LHCN-M2 (cell line): Measurements from ENCODE around the gene SLC36A2. TPM values are rescaled to one million over a fixed set of nuclear protein-coding genes. Genes with fewer than 3 reads are reported as not detected.
"Not testable (repeated sequence)": the region's sequence is repeated elsewhere in the genome, so short reads cannot be mapped to it uniquely, and the experiment has no call there.

Experiments
- DNase-seq: peaks from one replicate; pipeline ENCODE4 v3.0.0-alpha.2; 2012; ENCODE audit warnings: low read depth
- polyA plus RNA-seq: library from polyadenylated mRNA; unstranded; fragments of >200 nt; gene quantifications from one replicate; pipeline ENCODE4 v1.2.1, GENCODE V29; 2012; ENCODE audit warnings: missing spikeins
- total RNA-seq: library from RNA; depleted of rRNA; stranded (reverse); fragments of >200 nt; gene quantifications from 2 replicates; pipeline ENCODE4 v1.2.3, GENCODE V29; 2014; rRNA removed

The SLC36A2 gene
- total RNA-seq = not detected in 2 replicates
- not detected for polyA plus RNA-seq

- DNase-seq = no peak
Observed at GRCh38 chr5:151347369-151347768, at the start of gene SLC36A2. Gene SLC36A2, minus strand, starts transcription at chr5:151347559. Its CDS starts 99 bp downstream, at chr5:151347460.

GRCh38 chr5:151388960-151389359 lies 41.6 kb upstream of the SLC36A2 start:
- no peak for DNase-seq

- DNase-seq = no peak
Observed at GRCh38 chr5:151384106-151384505, 36.7 kb upstream of the SLC36A2 start.

GRCh38 chr5:151383011-151383410 lies 35.7 kb upstream of the SLC36A2 start:
- DNase-seq = peak; percentile 73

DNA sequence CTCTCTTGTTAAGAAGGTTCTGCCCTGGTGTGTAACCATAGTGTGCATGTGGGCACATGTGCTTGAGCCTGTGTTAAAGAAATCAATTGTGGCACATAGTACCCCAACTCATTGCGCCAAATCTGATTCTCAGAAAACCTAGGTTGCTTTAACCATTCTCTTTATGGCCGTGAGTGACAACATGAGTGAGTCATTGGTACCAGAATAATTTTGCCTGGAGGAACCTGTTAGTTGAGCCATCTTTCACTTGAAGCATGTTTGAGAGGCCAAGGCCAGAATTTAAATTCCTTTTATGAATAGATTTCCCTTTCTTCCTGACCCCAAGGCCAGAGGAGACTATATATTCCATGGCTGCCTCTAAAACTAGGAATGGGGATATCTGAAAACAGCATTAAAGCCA lies 35.2 kb upstream of the SLC36A2 start:
- no peak for DNase-seq

DNA sequence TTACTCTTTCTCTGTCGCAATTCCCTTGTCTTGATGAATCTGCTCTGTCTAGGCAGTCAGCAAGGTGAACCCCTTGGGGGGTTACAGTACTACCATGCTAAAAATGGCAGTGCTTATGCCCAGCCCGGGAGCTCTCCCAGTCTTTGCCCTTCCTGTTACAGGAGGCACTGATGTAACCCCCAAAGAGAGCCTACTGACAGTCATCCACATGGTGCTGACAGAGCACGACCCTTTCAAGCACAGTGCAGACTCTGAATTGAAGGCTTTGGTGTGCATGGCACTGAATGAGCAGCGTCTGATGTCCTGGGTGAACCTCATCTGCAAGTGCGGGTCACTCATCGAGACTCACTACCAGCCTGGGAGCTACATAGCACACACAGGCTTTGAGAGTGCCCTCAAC lies 34.5 kb upstream of the SLC36A2 start:
- DNase-seq = no peak

GRCh38 chr5:151378616-151379015 lies 31.3 kb upstream of the SLC36A2 start:
- no peak for DNase-seq

DNA sequence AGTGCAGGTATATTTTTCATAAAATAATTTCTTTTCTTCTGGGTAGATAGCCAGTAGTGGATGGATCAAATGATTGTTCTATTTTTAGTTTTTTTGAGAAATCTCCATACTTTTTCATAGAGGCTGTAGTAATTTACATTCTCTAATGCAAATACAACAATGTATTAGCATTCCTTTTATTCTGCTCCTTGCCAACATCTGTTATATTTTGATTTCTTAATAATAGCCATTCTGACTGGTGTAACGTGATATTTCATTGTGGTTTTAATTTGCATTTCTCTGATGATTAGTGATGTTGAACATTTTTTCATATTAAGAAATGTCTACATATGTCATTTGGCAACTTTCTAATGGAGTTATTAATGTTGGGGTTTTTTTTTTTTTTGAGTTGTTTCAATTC lies 27.2 kb upstream of the SLC36A2 start:
- no peak for DNase-seq

DNA sequence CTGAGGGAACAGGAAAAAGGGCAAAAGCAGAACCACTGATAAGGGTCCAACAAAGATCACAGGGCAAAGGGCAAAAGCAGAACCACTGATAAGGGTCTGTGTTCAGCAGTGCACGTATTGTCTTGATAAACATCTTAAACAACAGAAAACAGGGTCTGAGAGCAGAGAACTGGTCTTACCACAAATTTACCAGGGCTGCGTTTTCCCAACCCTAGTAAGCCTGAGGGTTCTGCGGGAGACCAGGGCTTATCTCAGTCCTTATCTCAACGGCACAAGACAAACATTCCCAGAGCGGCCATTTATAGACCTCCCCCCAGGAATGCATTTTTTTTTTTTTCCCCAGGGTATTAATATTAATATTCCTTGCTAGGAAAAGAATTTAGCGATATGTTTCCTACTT lies 19.7 kb upstream of the SLC36A2 start:
- not testable (repeated sequence) for DNase-seq

DNA sequence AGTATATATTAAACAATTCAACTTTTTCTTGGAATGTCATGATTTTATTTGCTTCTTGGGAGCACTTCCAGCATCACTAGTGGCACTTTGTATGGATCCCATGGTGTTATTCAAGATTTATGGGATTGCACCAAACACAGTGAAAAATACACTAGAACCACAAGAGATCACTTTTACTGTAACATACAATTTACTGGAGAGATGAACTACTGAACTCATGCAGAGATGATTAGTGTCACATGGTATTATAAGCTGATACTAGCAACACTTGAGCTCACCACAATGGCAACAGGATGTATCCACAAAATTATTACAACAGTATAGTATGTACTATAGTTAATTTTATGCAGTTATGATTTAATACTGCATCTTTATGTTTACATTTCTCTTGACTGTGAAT lies 16.3 kb upstream of the SLC36A2 start:
- DNase-seq = no peak

GRCh38 chr5:151362970-151363369 lies 15.6 kb upstream of the SLC36A2 start:
- DNase-seq = no peak

- no peak for DNase-seq
Observed at GRCh38 chr5:151359391-151359790, 12.0 kb upstream of the SLC36A2 start.

GRCh38 chr5:151357792-151358191 lies 10.4 kb upstream of the SLC36A2 start:
- DNase-seq = peak; percentile 19

- DNase-seq = no peak
Observed at GRCh38 chr5:151357097-151357496, 9.7 kb upstream of the SLC36A2 start.

DNA sequence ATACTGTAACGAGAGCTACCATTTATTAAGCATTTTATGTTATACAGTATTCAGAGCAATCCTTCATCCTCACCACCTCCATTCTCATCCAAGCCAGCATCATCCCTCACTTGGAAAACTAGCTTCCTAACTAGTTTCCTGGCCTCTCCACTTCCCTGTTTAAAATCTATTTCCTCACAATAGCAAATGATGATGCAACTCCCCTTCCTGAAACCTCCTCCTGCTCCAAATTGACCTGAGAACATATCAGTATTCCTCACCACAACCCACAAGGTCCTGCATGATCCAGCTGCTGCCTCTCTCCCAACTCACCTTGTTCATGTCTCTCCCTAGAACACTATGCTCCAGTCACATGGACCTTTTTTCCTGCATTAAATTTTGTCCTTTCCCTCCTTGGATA lies 4.3 kb upstream of the SLC36A2 start:
- DNase-seq = no peak

DNA sequence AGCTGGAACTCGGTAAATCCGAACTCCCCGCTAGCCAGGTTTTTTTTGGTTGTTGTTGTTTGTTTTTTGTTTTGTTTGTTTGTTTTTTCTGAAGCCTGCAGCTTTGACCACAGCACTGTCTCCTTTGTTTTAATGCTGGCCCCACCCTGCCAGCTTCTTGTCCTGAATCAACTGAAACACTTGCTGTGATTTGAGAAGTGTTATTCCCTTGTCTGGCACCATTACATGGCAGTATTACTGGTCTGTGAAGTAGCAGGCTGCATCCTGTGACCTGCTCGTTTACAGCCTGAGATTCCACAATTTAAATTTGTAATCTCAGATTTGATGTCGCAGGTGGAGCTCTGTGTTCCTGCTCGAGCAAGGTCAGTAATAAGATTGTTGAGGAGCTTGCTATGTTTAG lies 1.4 kb upstream of the SLC36A2 start:
- no peak for DNase-seq

DNA sequence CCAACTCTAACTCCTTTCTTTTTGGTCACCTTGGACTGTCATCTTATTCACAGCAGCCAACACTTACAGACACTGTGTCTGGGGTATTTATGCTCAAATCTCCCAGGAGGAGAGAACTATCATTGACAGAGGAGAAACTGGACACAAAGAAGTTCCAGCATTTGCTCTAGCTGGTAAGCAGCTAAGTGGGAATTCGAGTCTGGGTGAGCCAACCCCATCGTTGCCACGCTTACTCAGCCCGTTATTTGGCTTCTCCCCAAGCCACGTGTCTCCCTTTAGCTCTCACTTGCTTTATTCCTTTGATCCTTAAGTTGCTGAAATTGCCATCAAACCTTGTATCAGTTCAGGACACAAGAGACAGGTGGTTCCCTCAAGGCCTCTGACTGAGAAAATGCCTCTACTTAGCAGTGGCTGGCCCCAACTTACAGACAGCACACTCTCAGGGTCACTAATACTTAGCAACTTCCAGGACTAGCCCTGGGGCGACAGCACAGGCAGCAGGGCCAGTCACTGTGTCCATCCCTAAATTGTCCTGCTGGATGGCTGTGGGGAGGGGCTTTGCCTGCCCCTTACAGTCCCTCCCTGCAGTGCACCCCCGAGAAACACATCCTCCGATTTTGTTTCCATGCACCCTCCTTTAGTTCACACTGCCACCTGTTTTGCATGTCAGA lies 1.4 kb downstream of the SLC36A2 start:
- DNase-seq = peak; percentile 31

- no peak for DNase-seq
Observed at GRCh38 chr5:151345187-151345807, 2.1 kb downstream of the SLC36A2 start.

DNA sequence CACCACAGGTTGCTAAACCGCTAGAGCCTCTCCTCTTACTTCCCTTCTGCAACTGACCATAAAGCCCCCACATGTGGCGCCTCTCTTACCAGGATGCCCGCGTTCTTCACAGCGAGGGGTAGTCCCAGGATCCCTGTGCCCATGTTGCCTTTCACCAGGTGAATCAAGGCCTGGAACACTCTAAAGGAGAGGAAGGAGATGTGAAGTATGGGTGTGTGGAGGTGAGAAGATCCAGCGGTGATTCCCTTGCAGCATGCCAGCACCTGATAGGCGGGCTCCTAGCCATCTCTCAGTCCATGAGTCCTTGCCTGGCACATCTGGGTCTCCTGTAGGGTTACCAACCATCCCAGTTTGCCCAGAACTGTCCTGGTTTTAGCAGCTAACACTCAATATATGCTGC lies 3.3 kb downstream of the SLC36A2 start:
- DNase-seq = no peak

DNA sequence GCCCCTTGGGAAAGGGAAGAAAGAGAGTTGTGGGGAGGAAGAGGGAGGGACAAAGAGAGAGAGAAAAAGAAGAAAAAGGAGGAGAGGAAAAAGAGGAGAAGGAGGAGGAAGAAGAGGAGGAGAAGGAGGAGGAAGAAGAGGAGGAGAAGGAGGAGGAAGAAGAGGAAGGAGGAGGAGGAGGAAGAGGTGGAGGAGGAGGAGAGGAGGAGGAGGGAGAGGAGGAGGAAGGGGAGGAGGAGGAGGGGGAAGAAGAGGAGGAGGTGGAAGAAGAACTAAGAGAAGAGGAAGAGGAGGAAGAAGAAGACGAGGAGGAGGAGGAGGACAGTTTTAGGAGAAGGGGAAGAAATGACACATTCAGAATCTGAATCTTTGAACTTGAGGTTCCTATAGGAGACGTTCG lies 7.4 kb downstream of the SLC36A2 start:
- no peak for DNase-seq

DNA sequence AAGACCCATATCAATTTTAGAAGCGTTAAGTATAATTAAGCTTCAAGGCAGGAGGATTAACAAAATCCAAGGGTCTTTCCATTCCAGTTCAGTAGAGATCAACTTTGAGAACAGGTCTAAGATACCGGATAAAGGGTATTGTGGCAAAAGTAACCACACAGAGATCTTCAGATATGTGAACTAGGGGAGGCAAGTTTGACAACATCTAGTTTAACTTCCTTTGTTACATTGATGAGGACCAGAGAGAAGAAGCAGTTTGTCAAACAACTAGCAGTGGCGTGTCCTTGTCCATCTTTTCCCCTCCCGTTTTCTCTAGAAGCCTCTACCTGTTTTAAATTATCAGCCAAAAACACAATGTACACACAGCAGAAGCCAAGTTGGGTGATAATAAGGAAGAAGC lies 8.6 kb downstream of the SLC36A2 start:
- DNase-seq = no peak

DNA sequence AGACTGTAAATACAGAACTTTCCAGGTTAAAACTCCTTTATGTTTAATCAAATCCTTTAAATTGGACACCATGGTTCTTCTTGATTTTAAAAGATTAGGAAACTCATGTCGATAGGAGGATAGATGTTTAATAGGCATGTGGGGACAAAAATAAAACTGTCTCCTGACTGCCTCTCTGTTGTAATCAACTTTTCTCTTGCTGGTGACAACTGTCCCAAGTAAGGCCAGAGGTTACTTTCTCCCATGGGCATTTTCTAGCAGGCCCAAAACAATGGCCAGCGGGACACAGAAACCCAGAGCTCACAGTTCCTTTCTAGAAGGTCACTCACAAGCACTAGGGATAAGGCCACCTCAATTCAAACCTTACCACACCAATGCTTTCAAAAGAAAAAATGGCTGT lies 14.5 kb downstream of the SLC36A2 start:
- no peak for DNase-seq

DNA sequence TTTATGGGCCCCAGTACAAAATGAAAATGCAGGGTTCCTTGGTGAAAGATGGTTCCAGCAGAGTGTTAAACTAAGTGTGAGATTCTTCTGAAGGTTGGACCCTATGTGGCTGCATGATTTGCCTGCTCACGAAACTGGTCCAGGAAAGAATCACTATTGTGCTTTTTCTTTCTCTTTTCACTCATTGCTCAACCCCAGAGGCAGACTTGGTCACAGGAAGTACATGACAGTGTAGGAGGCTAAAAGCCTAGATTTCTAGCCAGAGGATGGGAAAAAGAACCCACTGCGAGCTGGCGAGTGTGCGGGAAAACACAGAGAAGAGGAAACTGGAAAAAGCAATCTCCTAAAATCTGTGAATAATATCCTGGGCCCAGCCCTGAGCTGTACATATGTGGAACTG lies 18.6 kb downstream of the SLC36A2 start:
- no peak for DNase-seq

DNA sequence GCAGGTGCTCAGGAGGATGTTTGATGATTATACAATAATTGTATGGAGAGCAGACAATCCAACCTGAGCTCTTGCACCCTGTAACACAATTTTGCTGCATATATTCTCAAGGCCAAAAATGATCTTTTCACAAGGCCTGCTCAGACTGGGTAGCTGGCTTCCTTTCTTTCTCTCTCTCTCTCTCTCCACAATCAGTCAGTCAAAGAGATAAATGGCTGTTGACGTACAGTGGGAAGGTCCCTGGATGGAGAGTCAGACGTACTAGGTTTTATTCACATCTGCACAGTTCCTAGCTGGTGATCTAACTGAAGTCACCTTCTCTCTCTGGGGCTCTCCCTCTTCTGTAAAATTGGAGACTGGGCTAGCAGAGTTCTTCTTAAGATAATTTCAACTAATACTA lies 19.8 kb downstream of the SLC36A2 start:
- no peak for DNase-seq
